Loucy (cell line): ENCODE results near the gene SMIM30.

ENCODE experiments used
- H2AFZ ChIP-seq: fragments of 200-600 bp; sonication (generic); 2 replicates; pipeline ENCODE4 v1.6.0; 2016; ENCODE audit warnings: antibody characterized with exemption, mild to moderate bottlenecking, low read length, moderate library complexity
- H3F3A ChIP-seq: fragments of 200-600 bp; 2 replicates; pipeline ENCODE4 v1.6.0; 2016; ENCODE audit warnings: antibody characterized with exemption, low read depth, mild to moderate bottlenecking
- H3K27me3 ChIP-seq: fragments of 200-600 bp; sonication (generic); 2 replicates; pipeline ENCODE4 v1.6.1; 2014; ENCODE audit warnings: low read length, mild to moderate bottlenecking; ENCODE audit not compliant: insufficient read depth, poor library complexity, severe bottlenecking
- H3K36me3 ChIP-seq: fragments of 200-600 bp; sonication (generic); 2 replicates; pipeline ENCODE4 v1.6.1; 2016; ENCODE audit warnings: low read length; ENCODE audit not compliant: insufficient read depth
- H3K4me1 ChIP-seq: fragments of 200-600 bp; sonication (generic); 2 replicates; pipeline ENCODE4 v1.5.1; 2014; ENCODE audit warnings: low read length, mild to moderate bottlenecking; ENCODE audit not compliant: insufficient read depth, poor library complexity, severe bottlenecking
- H3K4me2 ChIP-seq: fragments of 200-600 bp; sonication (generic); 2 replicates; pipeline ENCODE4 v1.6.0; 2014; ENCODE audit warnings: antibody characterized with exemption, low read length, low read depth, mild to moderate bottlenecking; ENCODE audit not compliant: poor library complexity, severe bottlenecking
- H3K4me3 ChIP-seq: fragments of 200-600 bp; sonication (generic); 2 replicates; pipeline ENCODE4 v1.5.1; 2014; ENCODE audit warnings: low read length, mild to moderate bottlenecking, mixed read lengths; ENCODE audit not compliant: poor library complexity, severe bottlenecking
- H3K79me2 ChIP-seq: fragments of 200-600 bp; sonication (generic); 2 replicates; pipeline ENCODE4 v1.6.1; 2014; ENCODE audit warnings: low read length; ENCODE audit not compliant: insufficient read depth
- H3K9ac ChIP-seq: fragments of 200-600 bp; sonication (generic); 2 replicates; pipeline ENCODE4 v1.6.0; 2014; ENCODE audit warnings: mild to moderate bottlenecking, low read depth, low read length, moderate library complexity; ENCODE audit not compliant: poor library complexity, severe bottlenecking
- H3K9me2 ChIP-seq: fragments of 200-600 bp; sonication (generic); replicated peaks from 2 replicates; pipeline ENCODE4 v1.6.1; 2016; ENCODE audit warnings: low read depth, low read length, mixed read lengths
- H3K9me3 ChIP-seq: fragments of 200-600 bp; sonication (generic); 2 replicates; pipeline ENCODE4 v1.6.1; 2014; ENCODE audit warnings: mild to moderate bottlenecking, antibody characterized with exemption, low read length, low read depth; ENCODE audit not compliant: insufficient read depth
- H4K20me1 ChIP-seq: fragments of 200-600 bp; sonication (generic); 2 replicates; pipeline ENCODE4 v1.6.0; 2014; ENCODE audit warnings: antibody characterized with exemption, low read length, mild to moderate bottlenecking; ENCODE audit not compliant: insufficient read depth, poor library complexity, severe bottlenecking
- EZH2phosphoT487 ChIP-seq: fragments of 200-600 bp; IDR thresholded peaks from 2 replicates; pipeline ENCODE4 v1.6.1; 2018; ENCODE audit warnings: antibody characterized with exemption, mild to moderate bottlenecking, moderate library complexity, borderline replicate concordance
- TF ChIP-seq, protein P1 (sequence below): fragments of 200-600 bp; sonication (generic); conservative IDR thresholded peaks from 2 replicates; pipeline ENCODE4 v1.5.1; 2014; ENCODE audit warnings: mild to moderate bottlenecking, antibody characterized with exemption, low read length

SMIM30 gene

DNA sequence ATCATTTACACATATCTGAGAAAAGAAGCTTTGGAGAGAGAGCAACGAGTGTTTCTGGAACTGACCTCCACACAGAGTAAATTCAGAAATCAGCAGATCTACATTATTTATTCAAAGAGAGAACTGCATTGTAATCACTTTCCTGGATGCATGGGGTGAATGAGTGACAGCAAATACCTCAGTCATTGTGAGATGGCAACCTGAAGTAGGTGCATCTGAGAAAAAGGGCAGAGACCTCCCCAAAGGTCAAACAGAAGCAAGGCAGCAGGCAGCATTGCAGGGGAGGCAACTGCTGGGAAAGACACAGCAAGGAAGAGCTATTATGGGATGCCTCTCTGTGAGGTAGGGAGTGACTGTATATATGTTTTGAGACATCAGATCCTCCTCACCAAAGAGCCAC, 26.5 kb upstream of the SMIM30 start:
- Histone ChIP-seq H3K27me3 (no peaks in the 10 kb centered on the region), H3K36me3 (no peaks in the 10 kb centered on the region), H3K4me3 (no peak overlapping the region), H3K79me2 (no peaks in the 10 kb centered on the region), H3F3A (no peaks in the 10 kb centered on the region), H2AFZ (peak overlapping the region; percentile 87; the same call in 1 of the 2 replicates), H3K9ac (no peak overlapping the region), H4K20me1 (no peaks in the 10 kb centered on the region), H3K4me1 (peaks cover 10% of the 10 kb centered on the region), H3K9me3 (no peaks in the 10 kb centered on the region), H3K4me2 (no peak overlapping the region), H3K9me2 (no peaks in the 10 kb centered on the region)
- TF ChIP-seq EZH2phosphoT487 = no peak
- TF ChIP-seq, protein P1, sequence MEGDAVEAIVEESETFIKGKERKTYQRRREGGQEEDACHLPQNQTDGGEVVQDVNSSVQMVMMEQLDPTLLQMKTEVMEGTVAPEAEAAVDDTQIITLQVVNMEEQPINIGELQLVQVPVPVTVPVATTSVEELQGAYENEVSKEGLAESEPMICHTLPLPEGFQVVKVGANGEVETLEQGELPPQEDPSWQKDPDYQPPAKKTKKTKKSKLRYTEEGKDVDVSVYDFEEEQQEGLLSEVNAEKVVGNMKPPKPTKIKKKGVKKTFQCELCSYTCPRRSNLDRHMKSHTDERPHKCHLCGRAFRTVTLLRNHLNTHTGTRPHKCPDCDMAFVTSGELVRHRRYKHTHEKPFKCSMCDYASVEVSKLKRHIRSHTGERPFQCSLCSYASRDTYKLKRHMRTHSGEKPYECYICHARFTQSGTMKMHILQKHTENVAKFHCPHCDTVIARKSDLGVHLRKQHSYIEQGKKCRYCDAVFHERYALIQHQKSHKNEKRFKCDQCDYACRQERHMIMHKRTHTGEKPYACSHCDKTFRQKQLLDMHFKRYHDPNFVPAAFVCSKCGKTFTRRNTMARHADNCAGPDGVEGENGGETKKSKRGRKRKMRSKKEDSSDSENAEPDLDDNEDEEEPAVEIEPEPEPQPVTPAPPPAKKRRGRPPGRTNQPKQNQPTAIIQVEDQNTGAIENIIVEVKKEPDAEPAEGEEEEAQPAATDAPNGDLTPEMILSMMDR = no peak

DNA sequence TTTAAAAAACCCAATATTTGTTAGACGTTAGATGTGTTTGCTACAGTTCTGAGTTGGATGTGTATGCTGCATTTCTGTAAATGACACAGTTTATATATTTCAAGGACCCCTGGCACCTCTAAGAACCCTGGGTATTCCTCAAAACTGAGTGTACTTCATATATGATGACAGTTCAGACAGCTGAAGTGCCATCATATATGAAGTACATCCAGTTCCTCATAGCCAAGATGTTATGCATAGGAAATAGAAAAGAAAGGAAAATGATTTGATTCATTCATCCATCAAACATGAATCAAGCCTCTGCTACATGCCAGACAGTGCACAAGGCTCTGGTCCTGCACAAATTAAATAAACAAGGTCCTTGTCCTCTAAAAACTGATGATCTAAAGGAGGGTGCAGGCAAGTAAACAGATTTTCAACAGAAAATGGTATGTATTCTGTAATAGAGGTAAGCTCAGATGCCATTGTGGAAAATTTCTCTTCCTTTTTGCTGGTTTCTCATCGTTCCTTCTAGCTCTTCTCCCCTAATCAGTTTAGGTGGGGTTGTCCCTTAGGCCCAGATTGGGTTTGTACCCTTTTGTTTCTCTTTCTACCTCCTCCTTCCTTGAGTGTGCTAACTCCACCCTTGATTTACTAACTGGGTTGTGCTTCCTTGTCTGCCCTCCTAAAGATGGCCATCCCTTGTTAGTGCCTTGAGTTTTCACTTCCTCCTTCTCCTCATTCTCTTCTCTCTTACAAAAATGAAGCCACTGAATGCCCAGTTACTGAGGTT, 25.3 kb upstream of the SMIM30 start:
- Histone ChIP-seq H4K20me1 (no peaks in the 10 kb centered on the region), H3K9me3 (no peaks in the 10 kb centered on the region), H3K4me3 (no peak overlapping the region), H3K79me2 (no peaks in the 10 kb centered on the region), H3K4me2 (peak overlapping the region; percentile 17), H3K27me3 (no peaks in the 10 kb centered on the region), H3F3A (no peaks in the 10 kb centered on the region), H3K4me1 (peaks cover 10% of the 10 kb centered on the region), H3K36me3 (no peaks in the 10 kb centered on the region), H2AFZ (peak overlapping the region; percentile 87), H3K9me2 (no peaks in the 10 kb centered on the region), H3K9ac (no peak overlapping the region)
- TF ChIP-seq EZH2phosphoT487 = no peak
- TF ChIP-seq, protein P1 = no peak

DNA sequence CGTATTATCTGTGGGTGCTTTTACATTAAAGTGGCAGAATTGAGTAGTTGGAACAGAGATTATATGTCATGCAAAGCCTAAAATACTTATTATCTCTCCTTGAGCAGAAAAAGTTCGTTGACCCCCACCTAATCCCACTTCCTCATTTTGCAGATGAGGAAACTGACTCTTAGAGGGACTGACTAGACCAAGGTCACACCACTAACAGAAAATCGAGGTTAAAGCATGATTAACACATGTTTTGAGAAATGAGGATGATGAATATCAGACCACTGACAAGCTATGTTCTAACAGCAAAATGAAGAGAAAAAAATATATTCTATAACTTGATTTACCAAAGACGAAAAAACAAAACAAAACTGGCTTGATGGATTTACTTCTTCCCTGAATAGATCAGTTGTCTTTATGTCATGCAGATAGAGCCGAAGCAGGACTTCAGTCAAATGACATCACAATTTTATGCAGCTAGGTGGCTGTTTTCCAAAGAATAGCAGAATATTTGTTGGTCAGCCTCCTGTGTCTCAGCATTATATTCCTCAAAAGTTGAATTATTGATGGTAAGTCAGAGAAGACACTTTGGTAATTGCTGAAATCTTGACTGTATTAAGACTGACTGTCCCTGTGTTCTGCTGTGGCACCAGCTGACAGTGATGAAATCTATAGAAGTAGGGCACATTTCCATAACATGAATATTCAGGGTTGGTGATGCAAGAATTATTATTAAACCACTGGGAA, 24.2 kb upstream of the SMIM30 start:
- no peaks in the 10 kb centered on the region for H4K20me1 ChIP-seq
- H3K4me2 ChIP-seq = no peak overlapping the region
- H3K79me2 ChIP-seq = no peaks in the 10 kb centered on the region
- no peaks in the 10 kb centered on the region for H3F3A ChIP-seq
- H3K9me3 ChIP-seq = no peaks in the 10 kb centered on the region
- H3K9ac ChIP-seq = no peak overlapping the region
- H3K4me3 ChIP-seq = no peak overlapping the region
- no peaks in the 10 kb centered on the region for H3K9me2 ChIP-seq
- no peaks in the 10 kb centered on the region for H3K27me3 ChIP-seq
- peak overlapping the region; percentile 13; the same call in 1 of the 2 replicates for H2AFZ ChIP-seq
- H3K36me3 ChIP-seq = no peaks in the 10 kb centered on the region
- peaks cover 10% of the 10 kb centered on the region for H3K4me1 ChIP-seq
- TF ChIP-seq EZH2phosphoT487 = no peak
- TF ChIP-seq, protein P1 = no peak
